Fibroblast of the conjunctiva (primary cell): ENCODE results near the gene ALB.

Experiments used
- DNase-seq: peaks from one replicate; pipeline ENCODE4 v3.0.0-alpha.2; 2010; ENCODE audit warnings: low read depth

The ALB gene

DNA sequence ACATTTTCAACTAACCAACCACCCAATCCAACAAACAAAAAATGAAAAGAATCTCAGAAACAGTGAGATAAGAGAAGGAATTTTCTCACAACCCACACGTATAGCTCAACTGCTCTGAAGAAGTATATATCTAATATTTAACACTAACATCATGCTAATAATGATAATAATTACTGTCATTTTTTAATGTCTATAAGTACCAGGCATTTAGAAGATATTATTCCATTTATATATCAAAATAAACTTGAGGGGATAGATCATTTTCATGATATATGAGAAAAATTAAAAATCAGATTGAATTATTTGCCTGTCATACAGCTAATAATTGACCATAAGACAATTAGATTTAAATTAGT, 27.7 kb downstream of the ALB start:
- no peak for DNase-seq

DNA sequence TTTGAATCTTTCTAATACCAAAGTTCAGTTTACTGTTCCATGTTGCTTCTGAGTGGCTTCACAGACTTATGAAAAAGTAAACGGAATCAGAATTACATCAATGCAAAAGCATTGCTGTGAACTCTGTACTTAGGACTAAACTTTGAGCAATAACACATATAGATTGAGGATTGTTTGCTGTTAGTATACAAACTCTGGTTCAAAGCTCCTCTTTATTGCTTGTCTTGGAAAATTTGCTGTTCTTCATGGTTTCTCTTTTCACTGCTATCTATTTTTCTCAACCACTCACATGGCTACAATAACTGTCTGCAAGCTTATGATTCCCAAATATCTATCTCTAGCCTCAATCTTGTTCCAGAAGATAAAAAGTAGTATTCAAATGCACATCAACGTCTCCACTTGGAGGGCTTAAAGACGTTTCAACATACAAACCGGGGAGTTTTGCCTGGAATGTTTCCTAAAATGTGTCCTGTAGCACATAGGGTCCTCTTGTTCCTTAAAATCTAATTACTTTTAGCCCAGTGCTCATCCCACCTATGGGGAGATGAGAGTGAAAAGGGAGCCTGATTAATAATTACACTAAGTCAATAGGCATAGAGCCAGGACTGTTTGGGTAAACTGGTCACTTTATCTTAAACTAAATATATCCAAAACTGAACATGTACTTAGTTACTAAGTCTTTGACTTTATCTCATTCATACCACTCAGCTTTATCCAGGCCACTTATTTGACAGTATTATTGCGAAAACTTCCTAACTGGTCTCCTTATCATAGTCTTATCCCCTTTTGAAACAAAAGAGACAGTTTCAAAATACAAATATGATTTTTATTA, 28.3 kb downstream of the ALB start:
- no peak for DNase-seq

DNA sequence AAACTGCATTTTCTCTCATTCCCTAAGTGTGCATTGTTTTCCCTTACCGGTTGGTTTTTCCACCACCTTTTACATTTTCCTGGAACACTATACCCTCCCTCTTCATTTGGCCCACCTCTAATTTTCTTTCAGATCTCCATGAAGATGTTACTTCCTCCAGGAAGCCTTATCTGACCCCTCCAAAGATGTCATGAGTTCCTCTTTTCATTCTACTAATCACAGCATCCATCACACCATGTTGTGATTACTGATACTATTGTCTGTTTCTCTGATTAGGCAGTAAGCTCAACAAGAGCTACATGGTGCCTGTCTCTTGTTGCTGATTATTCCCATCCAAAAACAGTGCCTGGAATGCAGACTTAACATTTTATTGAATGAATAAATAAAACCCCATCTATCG, 29.1 kb downstream of the ALB start:
- no peak for DNase-seq

DNA sequence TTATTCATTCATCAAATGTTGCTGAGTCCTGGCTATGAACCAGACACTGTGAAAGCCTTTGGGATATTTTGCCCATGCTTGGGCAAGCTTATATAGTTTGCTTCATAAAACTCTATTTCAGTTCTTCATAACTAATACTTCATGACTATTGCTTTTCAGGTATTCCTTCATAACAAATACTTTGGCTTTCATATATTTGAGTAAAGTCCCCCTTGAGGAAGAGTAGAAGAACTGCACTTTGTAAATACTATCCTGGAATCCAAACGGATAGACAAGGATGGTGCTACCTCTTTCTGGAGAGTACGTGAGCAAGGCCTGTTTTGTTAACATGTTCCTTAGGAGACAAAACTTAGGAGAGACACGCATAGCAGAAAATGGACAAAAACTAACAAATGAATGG, 30.2 kb downstream of the ALB start:
- DNase-seq, result no peak

DNA sequence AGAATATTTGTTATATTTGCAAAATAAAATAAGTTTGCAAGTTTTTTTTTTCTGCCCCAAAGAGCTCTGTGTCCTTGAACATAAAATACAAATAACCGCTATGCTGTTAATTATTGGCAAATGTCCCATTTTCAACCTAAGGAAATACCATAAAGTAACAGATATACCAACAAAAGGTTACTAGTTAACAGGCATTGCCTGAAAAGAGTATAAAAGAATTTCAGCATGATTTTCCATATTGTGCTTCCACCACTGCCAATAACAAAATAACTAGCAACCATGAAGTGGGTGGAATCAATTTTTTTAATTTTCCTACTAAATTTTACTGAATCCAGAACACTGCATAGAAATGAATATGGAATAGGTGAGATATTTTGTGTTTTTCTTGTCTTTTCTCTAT, 31.9 kb downstream of the ALB start, which contains the start of gene AFP:
Gene AFP, plus strand, starts transcription at position 238 of the 400 bp plus-strand sequence. Its CDS starts 42 bp downstream, at position 280.
- DNase-seq, result no peak

DNA sequence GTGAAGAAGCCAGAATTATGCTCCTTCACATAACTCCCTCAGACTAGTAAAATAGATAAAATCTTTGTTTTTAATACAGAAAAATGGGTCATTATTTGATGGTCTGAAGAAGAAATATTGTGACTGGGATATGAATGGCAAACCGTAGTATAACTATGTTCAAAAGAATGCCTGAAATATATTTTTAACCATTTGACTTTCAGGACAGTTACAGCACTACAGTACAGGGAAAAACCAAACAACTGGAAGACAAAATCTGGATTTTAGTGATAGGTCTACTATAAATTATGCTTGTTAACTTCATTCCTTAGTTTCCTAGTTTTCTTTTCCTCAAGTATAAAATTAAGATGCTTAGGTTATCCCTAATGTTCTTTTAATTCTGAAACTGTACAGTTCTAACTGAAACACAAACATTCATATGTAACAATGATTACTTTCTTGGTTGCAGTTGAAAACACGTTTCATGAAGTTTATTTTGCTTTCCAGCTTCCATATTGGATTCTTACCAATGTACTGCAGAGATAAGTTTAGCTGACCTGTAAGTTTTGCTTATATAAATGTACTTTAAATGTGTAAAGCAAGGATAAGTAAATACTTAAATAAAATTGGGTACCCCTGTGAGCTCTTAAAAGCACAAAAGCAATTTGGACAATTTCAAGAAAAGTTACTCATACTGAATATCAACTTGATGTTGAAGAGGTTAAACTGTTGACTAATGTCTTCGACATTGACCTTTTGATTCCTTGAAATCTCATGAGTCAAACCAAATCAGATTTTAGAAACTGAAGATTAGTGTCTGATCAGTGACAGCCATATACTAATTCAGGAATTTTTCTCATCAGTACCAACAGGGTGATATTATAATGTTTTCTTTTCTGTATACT, 32.8 kb downstream of the ALB start:
- no peak for DNase-seq

DNA sequence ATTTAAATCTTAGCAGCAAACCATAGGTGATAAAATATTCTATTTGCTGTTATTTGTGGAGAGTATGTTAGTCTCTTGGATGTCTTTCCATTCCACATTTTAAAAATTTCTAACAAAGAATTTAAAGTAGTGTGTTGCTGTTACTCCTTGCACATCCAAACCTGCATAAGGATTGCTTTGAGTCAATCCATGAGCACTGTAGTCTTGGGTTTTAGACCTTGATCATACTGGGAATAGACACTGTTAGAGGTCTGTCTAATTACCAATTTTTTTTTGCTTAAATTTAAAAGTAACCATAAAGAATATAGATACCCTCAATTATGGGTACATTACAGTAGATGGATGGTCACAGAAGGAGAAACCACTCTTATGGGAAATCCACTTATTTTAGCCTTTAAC, 33.5 kb downstream of the ALB start:
- no peak for DNase-seq

DNA sequence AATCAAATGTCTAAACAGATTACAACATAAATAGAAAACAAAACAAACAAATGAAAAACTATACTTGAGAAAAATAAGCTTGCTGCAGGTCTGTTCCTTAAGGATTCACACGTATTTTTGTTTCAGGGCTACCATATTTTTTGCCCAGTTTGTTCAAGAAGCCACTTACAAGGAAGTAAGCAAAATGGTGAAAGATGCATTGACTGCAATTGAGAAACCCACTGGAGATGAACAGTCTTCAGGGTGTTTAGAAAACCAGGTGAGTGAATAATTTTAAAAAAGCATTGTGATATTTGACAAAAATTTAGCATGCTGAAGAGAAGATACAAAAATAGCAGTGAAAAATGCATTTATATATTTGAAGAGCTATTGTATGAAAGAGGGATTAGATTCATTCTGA, 34.0 kb downstream of the ALB start:
- DNase-seq, result no peak

DNA sequence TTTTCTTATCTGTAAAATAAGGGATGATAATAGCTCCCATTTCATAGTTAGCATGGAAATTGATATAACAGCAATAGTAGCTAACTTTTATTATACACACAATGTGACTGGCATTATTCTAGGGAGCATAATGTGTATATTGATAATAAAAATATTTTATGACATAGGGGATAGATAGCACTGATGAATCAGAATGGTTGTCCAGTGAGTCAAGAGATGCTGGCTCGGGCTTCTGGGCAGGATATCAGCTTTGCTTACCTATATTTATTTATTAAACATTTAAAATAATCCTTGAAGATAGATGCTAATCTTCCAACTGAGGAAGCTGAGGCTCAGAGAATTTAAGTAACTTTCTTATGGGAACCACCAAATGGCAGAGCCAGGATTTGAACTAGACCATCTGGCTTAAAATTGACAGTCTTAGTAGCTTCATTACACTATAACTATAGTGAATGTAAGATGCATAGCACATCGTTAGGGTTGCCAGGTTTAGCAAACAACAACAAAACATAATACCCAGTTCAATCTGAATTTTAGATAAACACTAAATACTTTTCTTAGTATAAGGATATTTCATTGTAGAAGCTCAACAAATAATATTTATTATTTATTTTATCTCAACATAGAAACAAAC, 34.6 kb downstream of the ALB start:
- DNase-seq, result no peak

DNA sequence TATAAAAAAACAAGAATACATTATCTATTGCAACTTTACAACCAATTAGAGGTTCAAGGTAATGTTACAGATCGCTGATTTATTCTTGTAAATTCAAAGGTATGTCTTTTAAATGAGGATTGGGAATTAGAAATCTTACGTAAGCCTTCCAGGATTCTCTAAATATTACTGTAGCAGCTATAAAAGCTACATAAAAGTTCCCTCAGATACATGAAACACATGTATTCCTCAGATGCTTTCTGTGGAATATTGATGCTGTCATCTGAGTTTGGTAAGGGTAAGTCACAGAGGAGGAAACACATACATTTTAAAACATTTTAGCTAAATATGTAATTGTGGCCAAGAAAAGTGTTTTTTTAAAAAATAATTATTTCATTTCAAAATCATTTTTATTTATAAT, 35.4 kb downstream of the ALB start:
- DNase-seq, result no peak

DNA sequence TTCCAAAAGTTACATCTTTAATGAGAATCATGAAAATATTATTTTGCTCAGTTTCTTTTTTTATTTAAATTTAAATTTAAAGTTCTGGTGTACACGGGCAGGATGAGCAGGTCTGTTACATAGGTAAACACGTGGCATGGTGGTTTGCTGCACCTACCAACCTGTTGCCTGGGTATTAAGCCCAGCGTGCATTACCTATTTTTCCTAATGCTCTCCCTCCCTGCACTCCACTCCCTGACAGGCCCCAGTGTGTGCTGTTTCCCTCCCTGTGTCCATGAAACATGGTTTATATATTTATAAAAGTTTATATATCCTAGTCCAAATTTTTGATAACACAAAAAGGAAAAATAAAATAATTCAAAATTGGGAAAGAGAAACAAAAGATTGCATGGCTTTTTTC, 35.9 kb downstream of the ALB start:
- no peak for DNase-seq

DNA sequence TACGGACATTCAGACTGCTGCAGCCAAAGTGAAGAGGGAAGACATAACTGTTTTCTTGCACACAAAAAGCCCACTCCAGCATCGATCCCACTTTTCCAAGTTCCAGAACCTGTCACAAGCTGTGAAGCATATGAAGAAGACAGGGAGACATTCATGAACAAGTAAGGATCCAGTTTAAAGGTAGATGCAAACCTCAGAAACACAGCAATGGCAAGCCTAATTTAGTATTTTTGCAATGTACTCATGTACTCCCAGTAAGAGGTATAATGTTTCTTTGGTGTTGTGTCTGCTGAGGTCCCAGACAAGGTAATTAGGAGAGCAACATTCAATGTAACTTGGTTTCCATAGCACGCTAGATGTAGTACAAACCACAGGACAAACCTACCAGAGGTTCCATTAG, 36.6 kb downstream of the ALB start:
- no peak for DNase-seq

DNA sequence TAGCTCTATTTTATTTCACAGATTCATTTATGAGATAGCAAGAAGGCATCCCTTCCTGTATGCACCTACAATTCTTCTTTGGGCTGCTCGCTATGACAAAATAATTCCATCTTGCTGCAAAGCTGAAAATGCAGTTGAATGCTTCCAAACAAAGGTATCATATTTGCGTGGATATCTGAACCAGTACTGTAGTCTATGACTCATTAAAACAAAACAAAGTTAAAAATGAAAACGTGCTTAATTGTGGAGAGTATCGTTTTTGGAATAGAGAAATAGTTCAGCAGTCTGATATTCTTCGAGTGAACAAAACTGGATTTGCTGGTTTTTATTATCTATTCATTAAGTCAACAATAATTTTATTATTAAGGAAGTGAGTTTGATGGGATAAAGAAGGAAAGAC, 38.2 kb downstream of the ALB start:
- no peak for DNase-seq

DNA sequence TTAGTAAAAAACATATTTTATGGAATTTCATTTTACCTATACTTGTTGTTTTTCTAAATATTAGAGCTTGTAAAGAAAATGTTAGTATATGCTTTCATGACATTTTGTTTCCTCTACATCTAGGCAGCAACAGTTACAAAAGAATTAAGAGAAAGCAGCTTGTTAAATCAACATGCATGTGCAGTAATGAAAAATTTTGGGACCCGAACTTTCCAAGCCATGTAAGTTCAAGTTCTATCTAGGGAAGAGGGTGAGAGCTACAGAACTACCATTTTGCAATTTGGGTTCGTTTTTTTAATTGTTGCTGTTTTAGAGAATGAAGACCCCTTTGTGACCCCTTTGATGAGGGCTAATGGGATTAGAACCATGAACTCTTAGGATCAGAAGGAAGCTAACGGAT, 39.1 kb downstream of the ALB start:
- no peak for DNase-seq

DNA sequence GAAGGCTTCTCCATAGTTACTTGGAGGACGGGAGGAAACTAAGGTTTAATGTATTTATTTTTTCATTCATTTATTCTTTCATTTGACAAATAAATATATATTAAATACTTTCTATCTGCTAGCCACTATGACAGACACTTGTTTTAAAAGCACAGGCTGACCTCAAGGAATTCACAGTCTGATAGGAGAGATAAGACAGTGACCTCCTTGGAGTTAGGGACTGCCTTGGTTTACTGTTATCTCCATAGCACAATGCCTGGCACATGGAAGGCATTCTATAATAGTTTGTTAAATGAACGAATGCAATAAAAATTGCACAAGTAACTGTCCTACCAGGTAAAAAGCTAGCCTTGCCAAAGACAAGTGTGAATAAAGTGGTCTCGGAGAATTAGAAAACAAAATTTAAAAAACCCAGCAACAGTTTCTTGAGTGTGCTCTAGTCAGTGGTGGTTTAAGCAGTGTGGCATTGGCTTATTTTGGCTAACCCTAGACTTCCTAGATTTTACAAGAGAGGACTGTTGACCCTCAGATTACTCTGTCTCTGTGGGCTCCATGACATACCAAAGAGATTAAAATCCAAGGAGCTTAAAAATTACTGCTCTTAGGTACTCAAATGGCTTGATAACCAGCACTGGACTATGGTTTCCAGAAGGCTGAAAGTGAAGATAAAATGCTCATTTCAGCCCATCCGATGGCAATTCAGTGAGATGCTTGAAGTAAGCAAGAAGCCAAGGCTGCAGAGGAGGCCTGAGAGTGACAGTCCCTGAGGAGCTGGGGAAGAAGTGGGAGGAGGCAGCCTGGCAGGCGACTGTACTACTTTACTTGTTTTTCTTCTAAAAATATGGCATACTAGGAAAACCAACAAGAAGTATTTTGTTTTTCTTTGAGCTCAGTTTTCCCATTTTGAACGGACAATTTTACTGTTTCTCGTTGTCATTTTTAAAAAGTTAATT, 41.6 kb downstream of the ALB start:
- no peak for DNase-seq

DNA sequence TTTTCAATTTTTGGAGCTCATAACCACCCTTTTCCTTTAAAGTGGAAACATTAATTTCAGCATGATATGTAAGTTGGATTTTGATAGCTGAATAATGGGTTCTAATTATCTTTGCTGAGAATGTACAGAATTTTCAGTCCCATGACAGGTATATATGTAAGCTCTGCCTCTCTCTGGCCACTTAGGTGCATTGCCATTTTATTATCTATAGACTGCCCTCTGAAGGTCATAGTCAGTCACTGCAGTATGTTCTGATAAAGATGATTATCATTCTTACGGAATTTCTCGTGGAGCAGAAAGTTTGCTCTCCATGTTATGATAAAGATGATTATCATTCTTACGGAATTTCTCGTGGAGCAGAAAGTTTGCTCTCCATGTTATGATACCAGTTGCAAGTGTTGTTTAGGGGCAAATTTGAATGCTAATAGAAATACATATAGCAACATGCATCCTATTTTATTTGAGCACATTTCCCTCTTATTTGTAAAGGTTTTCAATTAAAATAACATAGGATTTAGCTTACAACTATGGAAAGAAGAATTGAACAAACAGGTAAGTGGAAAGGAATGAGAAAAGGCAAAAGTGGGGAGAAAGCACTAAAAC, 42.4 kb downstream of the ALB start:
- DNase-seq, result peak; percentile 51

DNA sequence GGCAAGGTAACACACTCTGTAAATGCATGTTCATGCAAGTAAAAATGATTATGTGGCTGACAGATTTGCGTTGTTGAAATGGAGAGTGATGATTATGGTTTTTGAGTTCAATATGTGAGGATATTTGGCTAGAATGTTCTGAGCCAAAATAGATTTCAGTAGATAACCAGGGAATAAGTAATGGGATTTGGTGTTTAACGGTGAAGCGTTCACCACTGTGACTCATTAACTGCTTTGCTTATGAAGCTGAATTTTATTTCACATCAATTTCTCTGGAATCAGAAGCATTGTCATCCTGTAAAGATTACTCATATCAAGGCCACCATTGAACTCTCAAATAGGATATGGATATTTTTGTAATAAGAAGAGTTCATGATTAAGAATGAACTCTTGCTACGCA, 43.6 kb downstream of the ALB start:
- no peak for DNase-seq

DNA sequence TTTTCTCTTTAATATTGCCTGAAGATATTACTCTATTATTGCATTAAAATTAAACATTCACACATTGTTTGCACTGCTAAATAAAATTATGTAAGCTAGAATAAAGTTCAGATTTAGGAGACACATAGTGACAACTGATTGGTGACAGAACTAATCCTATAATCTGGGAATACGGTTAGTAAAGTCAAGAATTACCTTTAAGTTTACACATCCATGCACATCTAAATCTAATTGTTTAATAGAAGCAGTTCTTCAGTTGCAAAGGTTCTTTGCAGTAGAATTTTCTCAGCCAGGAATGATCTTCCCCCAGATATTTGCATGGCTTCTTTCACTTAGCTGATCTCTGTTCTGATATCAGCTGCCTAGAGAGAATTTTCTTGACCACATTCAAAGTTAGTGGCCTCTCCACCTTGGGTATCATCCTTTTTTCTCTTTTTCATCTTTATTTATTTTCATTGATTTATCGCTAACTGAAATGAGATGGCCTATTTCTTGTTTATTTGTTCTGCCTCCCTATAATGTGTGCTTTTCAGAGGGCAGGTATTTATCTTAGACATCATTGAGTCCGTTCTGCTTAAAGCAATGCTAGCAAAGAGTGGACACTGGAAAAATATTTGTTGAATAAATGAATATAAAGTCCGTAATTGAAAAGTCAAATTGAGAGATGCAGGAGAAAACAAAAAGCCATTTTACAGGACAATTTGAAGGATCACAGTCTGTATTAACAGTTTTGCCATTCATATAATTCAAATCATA, 44.5 kb downstream of the ALB start:
- DNase-seq, result no peak

DNA sequence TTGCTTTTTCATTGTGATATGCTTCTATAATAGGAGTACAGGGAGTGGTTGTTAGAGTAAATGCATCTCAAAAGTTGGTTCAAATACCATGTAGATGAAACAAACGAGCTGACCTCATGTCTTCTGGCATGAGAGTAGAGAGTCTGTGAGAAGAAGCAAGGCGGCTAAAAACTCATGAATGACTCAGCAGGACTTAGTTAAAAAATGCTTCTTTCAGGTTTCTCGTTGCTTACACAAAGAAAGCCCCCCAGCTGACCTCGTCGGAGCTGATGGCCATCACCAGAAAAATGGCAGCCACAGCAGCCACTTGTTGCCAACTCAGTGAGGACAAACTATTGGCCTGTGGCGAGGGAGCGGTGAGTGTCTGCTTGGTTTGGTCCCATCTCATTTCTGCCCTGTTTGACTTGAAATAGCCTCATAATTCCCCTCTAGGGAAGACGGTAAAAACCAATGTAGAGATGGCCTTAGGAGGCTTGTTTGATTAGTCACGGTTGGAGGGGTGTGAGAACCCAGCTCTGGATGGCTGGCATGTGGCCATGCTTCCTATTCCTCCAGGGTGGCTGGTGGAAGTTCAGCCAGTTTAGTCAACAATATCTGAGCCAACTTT, 46.4 kb downstream of the ALB start:
- DNase-seq, result peak; percentile 68

DNA sequence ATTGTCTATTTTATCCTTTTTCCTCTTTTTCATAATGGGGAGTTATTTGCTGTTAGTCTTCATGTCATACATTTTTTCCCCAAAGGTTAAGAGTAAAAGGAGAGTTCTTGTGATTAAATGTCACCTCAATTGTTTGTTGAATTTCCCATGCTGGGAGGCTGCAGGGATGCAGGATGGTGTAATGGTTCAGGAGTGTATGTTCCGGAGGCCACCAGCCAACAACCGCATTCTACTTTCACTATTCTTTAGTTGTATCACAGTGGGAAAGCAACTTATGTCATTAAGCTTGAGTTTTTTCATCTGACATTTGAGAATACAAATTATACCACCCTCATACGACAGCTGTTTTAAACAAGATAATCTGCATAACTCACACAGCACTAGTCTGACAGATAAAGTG, 47.3 kb downstream of the ALB start:
- DNase-seq, result no peak
